GM18951 (cell line): ENCODE measurements around the gene ZNF467.

Experiments used
- POLR2A ChIP-seq: IDR thresholded peaks from 4 replicates; pipeline ENCODE4 v1.6.1; 2011; ENCODE audit warnings: mild to moderate bottlenecking; ENCODE audit not compliant: insufficient read length, insufficient read depth; ENCODE audit errors: extremely low read depth
- in situ Hi-C: fragments of 300-500 bp; cut with MboI; formaldehyde crosslinking; loops from one replicate; pipeline ENCODE4 v1.12.0; 2022; ENCODE audit warnings: low sequenced_read_pairs, mixed read lengths, inconsistent platforms; ENCODE audit not compliant: unreplicated experiment

Gene ZNF467

DNA sequence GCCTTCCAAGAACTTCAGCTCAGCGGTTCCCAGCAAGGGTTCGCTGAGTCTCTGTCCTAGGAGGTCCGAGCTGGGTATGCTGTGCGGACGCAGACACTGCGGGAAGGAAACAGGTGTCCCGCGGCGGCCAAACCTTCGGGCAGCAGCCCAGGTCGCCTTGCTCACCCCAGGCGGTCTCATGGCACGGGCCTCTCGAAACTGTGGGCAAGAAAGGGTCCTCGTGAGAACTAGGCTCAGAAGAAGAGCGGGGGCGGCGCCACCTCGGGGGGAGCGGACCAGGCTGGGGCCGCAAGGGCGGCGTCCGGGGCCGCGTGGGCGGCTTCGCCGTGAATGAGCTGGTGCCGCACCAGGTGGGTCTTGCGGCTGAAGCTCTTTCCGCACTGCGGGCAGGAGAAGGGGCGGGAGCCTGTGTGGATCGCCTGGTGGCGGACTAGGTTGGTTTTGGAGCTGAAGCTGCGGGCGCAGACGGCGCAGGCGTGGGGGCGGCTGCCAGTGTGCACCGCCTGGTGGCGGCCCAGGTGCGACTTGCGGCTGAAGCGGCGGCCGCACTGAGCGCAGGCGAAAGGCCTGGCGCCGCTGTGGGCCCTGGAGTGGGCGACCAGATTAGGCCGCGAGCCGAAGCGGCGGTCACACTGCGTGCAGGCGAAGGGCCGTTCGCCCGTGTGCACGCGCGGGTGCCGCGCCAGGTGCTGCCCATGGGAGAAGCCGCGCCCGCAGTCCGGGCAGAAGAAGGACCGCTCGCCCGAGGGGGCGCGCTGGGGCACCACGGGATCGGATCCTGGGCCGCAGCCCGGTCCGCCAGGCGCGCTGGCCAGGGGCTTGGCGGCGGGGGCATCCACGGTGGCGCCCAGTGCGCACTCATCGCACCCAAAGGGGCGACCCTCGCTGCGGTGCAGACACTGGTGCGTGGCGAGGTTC is 8.6 kb downstream of the ZNF467 start:
- no peak for TF ChIP-seq POLR2A

DNA sequence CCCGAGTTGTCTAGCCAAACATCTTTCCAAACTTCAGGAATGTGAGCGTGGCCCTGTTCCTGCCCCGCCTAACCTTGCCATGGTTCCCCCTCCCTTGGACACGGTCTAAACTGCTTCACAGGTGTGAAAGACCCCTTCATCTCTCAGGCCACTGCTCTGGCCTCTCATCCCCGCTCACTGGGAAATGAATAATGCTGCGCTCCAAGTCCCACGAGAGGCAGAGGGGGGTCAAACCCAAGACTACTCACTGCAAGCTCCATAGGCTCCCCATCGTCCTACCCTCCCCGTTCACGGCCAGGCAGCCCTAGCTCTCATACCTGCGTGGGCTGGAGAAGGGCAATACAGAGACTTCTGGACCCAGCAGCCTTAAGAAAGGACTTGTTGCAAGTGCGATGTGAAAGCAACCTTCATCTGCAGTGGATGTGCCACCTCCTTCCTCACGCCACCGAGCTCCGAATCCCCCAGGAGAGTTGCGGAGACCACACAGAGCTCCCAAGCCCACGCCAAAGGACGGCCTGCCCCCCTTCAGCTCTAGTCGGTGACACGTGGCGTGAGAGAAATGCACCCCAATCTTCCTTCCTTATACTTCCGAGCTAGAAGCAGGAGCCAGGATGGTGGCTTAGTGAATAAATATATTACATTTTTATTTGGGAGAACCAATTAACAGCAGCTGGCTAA is 9.7 kb downstream of the ZNF467 start:
- in situ Hi-C loops = no loop called here
- no peak for TF ChIP-seq POLR2A

More for the DNA sequence above, 8.6 kb downstream of the ZNF467 start:
- in situ Hi-C loops = no loop called here

DNA sequence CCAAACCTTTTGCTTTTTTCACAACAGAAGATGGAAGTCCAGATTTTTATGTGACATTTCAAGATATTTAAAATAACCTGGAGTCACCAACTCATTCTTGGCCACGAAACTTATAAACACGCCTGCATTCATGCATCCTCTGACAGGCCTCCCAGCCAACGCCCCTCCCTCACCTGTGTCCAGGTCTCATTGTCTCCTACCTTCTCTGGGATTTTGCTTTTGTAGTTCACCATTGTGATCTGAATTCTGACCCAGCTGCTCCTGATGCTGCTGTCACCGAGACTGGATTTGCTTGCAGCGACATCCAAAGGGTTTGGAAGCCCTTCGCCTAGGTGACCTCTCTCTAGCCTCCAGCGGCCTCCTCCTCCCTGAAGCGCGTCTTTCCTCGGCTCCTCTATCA is 10.8 kb downstream of the ZNF467 start:
- TF ChIP-seq POLR2A = no peak
- in situ Hi-C loops = no loop called here

DNA sequence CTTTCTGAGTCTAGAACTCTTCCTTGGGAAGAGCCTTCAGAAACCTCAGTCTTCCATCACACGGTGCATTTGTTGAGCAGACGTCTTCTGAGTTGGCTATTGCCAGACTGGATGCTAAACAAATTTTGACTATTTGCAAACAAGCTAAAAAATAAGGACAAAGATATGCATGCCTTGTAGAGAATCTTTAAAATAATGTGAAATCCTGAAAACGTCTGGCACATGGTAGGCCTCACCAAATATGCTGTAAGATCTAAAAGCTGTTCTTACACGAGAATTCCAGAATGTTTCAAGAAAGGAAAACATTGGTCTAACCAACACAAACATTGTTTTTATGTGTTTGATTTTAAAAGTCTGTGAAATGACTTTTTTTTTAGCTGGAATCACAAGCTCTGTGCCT is 11.3 kb downstream of the ZNF467 start:
- in situ Hi-C loops = no loop called here
- TF ChIP-seq POLR2A = no peak

DNA sequence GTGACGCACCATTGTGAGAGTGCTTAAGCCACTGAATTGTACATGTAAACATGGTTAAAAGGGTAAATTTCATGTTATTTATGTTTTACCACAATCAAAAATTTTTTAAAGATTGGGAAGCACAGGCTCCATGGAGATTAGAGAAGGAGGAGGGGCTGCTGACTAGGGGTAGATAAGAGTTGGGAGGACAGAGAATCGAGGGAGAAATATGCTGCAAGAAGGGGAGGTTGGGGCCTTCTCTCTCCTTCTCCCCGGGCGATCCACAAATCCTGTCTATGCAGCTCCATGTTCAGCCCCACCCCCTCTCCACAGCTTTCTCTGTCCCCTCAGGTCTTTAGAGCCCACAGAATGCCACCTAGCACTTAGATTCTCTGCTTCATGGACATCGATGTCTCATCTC is 12.1 kb downstream of the ZNF467 start:
- in situ Hi-C loops = no loop called here
- no peak for TF ChIP-seq POLR2A

DNA sequence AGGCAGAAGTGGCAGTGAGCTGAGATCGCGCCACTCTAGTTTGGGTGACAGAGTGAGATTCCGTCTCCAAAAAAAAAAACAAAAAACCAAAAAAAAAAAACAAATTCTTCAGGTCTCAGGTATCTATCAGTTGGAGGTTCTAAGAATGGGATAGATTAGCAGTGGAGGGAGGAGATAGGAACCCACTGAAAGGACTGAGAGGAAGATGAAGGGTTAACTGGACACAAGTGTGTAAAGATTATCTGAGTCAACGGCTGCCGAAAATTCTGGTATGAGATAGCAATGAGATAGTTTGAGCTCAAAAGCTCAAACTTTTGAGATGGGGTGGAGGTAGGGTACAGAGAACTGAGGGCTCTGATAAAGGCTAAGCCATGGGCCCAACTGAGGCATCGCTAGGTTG is 12.8 kb downstream of the ZNF467 start:
- in situ Hi-C loops = no loop called here

GRCh38 chr7:149759093-149759860 is 14.1 kb downstream of the ZNF467 start:
- TF ChIP-seq POLR2A = no peak
- in situ Hi-C loops = no loop called here

More for the DNA sequence above, 12.8 kb downstream of the ZNF467 start:
- no peak for TF ChIP-seq POLR2A

DNA sequence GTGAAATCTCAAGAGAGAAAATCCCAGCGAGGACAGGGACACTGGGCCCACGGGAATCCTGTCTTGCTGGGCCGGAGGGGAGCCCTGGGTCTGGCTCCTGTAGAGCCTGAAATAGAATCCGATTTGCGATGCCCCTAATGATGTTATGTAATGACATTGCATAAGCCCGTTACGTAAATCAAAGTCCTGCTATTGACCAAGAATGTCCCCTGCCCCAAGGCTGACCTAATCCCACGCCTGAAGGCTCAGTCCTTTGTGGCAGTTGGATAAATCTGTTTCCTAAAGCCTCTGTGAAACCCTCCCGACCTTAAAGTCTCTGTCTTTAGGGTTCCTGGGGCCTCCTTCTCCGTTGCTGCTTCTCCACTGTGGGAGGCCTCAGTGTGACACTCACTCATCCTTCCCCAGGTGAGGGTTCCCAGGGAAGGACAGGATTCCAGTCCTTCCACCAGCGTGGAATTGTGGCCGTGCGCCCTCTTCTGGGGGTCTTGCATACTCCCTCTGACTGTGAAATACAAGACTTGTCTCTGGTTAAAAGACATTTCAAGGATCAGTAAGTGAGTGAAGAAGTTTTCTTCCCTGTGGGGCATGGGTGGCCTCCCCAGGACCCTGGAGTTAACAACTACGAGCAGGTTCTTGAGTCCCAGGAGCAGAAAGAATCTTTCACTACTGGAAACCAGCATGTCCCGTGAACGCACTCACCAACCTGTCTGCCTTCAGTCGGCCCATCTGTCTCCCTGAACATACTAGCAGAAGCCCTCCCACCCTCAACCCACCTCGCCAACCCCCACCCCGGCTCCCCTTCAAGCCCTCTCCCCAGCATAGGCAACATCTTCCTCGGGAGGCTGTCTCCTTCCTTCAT is 19.8 kb downstream of the ZNF467 start:
- in situ Hi-C loops = no loop called here
- no peak for TF ChIP-seq POLR2A

GRCh38 chr7:149752646-149753045 is 20.7 kb downstream of the ZNF467 start:
- in situ Hi-C loops = no loop called here
- no peak for TF ChIP-seq POLR2A

DNA sequence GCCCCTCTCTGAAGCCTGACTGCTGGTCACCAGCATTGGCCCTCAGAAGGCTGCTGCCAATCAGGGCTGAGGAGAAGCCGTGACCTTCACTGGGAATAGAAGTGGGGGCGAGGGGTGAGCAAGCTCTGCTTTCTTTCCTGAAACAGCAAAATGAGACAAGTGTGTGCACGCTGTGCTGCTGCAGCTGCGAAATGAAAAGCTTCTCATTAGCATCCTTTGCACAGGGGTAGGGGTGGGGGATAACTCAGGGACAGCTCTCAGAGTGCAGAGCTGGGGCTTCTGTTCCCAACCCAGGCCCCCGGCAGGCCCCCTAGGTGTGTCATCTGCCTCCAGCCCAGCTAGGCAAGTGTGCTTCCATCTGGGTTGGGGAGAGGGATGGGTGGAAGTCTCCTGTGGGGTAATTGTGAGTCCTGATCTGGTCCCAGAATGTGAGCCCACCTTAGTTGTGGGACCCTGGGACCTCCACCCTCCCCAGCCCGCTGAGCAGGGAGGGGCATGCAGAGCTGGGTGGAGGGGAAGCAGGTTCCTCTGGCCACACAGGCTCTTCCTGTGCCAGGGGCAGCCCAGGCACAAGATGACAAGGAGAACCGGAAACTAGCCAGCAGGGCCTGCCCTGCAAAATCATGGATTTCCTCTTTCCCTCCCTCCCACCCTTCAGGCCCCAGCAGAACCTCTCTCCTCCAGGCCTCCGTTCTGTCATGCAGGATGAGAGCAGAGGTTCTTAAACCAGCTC is 22.2 kb downstream of the ZNF467 start:
- in situ Hi-C loops = no loop called here
- TF ChIP-seq POLR2A = no peak

DNA sequence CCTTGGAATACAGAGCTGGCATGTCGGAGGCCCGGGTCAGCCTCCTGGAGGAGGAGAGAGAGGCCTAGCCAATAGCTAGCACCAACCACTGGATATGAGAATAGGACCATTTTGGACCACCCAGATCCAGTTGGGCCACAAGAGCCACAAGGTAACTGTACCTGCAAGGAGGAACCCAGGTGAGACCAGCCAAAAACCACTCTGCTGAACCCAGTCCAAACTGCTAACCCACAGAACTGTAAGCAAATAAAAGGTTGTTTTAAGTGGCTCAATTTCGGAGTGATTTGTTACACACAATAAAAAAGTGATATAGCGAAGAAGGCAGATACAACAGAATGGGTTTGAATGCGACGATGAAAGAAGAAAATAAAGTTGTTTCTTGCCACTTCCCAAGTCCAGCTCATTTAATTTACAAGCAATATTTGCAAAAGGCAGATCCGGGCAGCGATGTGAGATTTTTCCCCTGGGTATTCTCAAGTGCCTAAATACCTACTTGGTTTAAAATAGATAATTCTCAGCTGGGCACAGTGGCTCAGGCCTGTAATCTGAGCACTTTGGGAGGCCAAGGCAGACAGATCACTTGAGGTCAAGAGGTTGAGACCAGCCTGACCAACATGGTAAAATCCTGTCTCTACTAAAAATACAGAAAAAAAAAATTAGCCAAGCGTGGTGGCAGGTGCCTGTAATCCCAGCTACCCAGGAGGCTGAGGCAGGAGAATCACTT is 23.1 kb downstream of the ZNF467 start:
- in situ Hi-C loops = no loop called here

GRCh38 chr7:149748076-149748874 is 25.1 kb downstream of the ZNF467 start:
- in situ Hi-C loops = no loop called here
- no peak for TF ChIP-seq POLR2A

More for the DNA sequence above, 23.1 kb downstream of the ZNF467 start:
- TF ChIP-seq POLR2A = no peak
